Loucy (cell line): Measurements from ENCODE around the gene CHL1.

Experiments used
- H2AFZ ChIP-seq: fragments of 200-600 bp; sonication (generic); 2 replicates; pipeline ENCODE4 v1.6.0; 2016; ENCODE audit warnings: antibody characterized with exemption, mild to moderate bottlenecking, low read length, moderate library complexity
- H3F3A ChIP-seq: fragments of 200-600 bp; 2 replicates; pipeline ENCODE4 v1.6.0; 2016; ENCODE audit warnings: antibody characterized with exemption, low read depth, mild to moderate bottlenecking
- H3K27me3 ChIP-seq: fragments of 200-600 bp; sonication (generic); 2 replicates; pipeline ENCODE4 v1.6.1; 2014; ENCODE audit warnings: low read length, mild to moderate bottlenecking; ENCODE audit not compliant: insufficient read depth, poor library complexity, severe bottlenecking
- H3K36me3 ChIP-seq: fragments of 200-600 bp; sonication (generic); 2 replicates; pipeline ENCODE4 v1.6.1; 2016; ENCODE audit warnings: low read length; ENCODE audit not compliant: insufficient read depth
- H3K4me1 ChIP-seq: fragments of 200-600 bp; sonication (generic); 2 replicates; pipeline ENCODE4 v1.5.1; 2014; ENCODE audit warnings: low read length, mild to moderate bottlenecking; ENCODE audit not compliant: insufficient read depth, poor library complexity, severe bottlenecking
- H3K4me2 ChIP-seq: fragments of 200-600 bp; sonication (generic); 2 replicates; pipeline ENCODE4 v1.6.0; 2014; ENCODE audit warnings: antibody characterized with exemption, low read length, low read depth, mild to moderate bottlenecking; ENCODE audit not compliant: poor library complexity, severe bottlenecking
- H3K4me3 ChIP-seq: fragments of 200-600 bp; sonication (generic); 2 replicates; pipeline ENCODE4 v1.5.1; 2014; ENCODE audit warnings: low read length, mild to moderate bottlenecking, mixed read lengths; ENCODE audit not compliant: poor library complexity, severe bottlenecking
- H3K79me2 ChIP-seq: fragments of 200-600 bp; sonication (generic); 2 replicates; pipeline ENCODE4 v1.6.1; 2014; ENCODE audit warnings: low read length; ENCODE audit not compliant: insufficient read depth
- H3K9ac ChIP-seq: fragments of 200-600 bp; sonication (generic); 2 replicates; pipeline ENCODE4 v1.6.0; 2014; ENCODE audit warnings: mild to moderate bottlenecking, low read depth, low read length, moderate library complexity; ENCODE audit not compliant: poor library complexity, severe bottlenecking
- H3K9me2 ChIP-seq: fragments of 200-600 bp; sonication (generic); replicated peaks from 2 replicates; pipeline ENCODE4 v1.6.1; 2016; ENCODE audit warnings: low read depth, low read length, mixed read lengths
- H3K9me3 ChIP-seq: fragments of 200-600 bp; sonication (generic); 2 replicates; pipeline ENCODE4 v1.6.1; 2014; ENCODE audit warnings: mild to moderate bottlenecking, antibody characterized with exemption, low read length, low read depth; ENCODE audit not compliant: insufficient read depth
- H4K20me1 ChIP-seq: fragments of 200-600 bp; sonication (generic); 2 replicates; pipeline ENCODE4 v1.6.0; 2014; ENCODE audit warnings: antibody characterized with exemption, low read length, mild to moderate bottlenecking; ENCODE audit not compliant: insufficient read depth, poor library complexity, severe bottlenecking
- CTCF ChIP-seq: fragments of 200-600 bp; sonication (generic); conservative IDR thresholded peaks from 2 replicates; pipeline ENCODE4 v1.5.1; 2014; ENCODE audit warnings: mild to moderate bottlenecking, antibody characterized with exemption, low read length
- EZH2phosphoT487 ChIP-seq: fragments of 200-600 bp; IDR thresholded peaks from 2 replicates; pipeline ENCODE4 v1.6.1; 2018; ENCODE audit warnings: antibody characterized with exemption, mild to moderate bottlenecking, moderate library complexity, borderline replicate concordance

The CHL1 gene

GRCh38 chr3:317012-317411 is 120.4 kb downstream of the CHL1 start:
- Histone ChIP-seq H3K27me3 (no peaks in the 10 kb centered on the region), H3K9ac (no peak overlapping the region), H3K4me1 (no peaks in the 10 kb centered on the region), H3K9me2 (no peaks in the 10 kb centered on the region), H2AFZ (no peak overlapping the region), H4K20me1 (no peaks in the 10 kb centered on the region), H3K4me3 (no peak overlapping the region), H3K9me3 (peaks cover 6% of the 10 kb centered on the region; the same call in 1 of the 2 replicates), H3K79me2 (no peaks in the 10 kb centered on the region), H3K4me2 (no peak overlapping the region), H3K36me3 (no peaks in the 10 kb centered on the region), H3F3A (no peaks in the 10 kb centered on the region)
- TF ChIP-seq CTCF (no peak), EZH2phosphoT487 (no peak)

- peaks cover 6% of the 10 kb centered on the region; the same call in 1 of the 2 replicates for H3K9me3 ChIP-seq
- no peaks in the 10 kb centered on the region for H3K9me2 ChIP-seq
- no peaks in the 10 kb centered on the region for H3K79me2 ChIP-seq
- H3K4me2 ChIP-seq: no peak overlapping the region
- H3K9ac ChIP-seq: no peak overlapping the region
- no peaks in the 10 kb centered on the region for H3K27me3 ChIP-seq
- no peaks in the 10 kb centered on the region for H3F3A ChIP-seq
- H3K4me3 ChIP-seq: no peak overlapping the region
- H3K4me1 ChIP-seq: no peaks in the 10 kb centered on the region
- TF ChIP-seq EZH2phosphoT487 (no peak), CTCF (no peak)
- H3K36me3 ChIP-seq: no peaks in the 10 kb centered on the region
- no peaks in the 10 kb centered on the region for H4K20me1 ChIP-seq
- H2AFZ ChIP-seq: no peak overlapping the region
These were observed 122.3 kb downstream of the CHL1 start for GRCh38 chr3:318903-319302.

GRCh38 chr3:324423-324822 is 127.9 kb downstream of the CHL1 start:
- TF ChIP-seq EZH2phosphoT487 (no peak), CTCF (no peak)
- Histone ChIP-seq H3K4me2 (no peak overlapping the region), H3K36me3 (no peaks in the 10 kb centered on the region), H3K9me2 (no peaks in the 10 kb centered on the region), H4K20me1 (no peaks in the 10 kb centered on the region), H3K27me3 (no peaks in the 10 kb centered on the region), H3K4me1 (no peaks in the 10 kb centered on the region), H3K79me2 (no peaks in the 10 kb centered on the region), H3F3A (no peaks in the 10 kb centered on the region), H3K9ac (no peak overlapping the region), H2AFZ (no peak overlapping the region), H3K4me3 (no peak overlapping the region), H3K9me3 (peaks cover 4% of the 10 kb centered on the region; the same call in 1 of the 2 replicates)
